Measurements from ENCODE around the gene THAP12.
A peak's percentile ranks its signal among the peaks of the same experiment; 100 is the strongest.
"Not testable (repeated sequence)": the region's sequence is repeated elsewhere in the genome, so short reads cannot be mapped to it uniquely, and the experiment has no call there.

THAP12 gene

GRCh38 chr11:76380977-76381719 is at the start of gene THAP12, which contains the start of gene GVQW3:
Gene THAP12 (minus strand): TSS chr11:76381132. CDS start chr11:76380836, 296 bp downstream.
Gene GVQW3 (plus strand): TSS chr11:76381323. CDS start chr11:76381829, 506 bp downstream.
- peak; percentile 90 to 95 (median 94) for DNase-seq (ENCODE audit: low read depth in 2 of 3, low spot score in 1 of 3)

- no peak for DNase-seq (ENCODE audit: low read depth in 2 of 3, low spot score in 1 of 3)
Measured at GRCh38 chr11:76426660-76427059, 45.7 kb upstream of the THAP12 start.

GRCh38 chr11:76424891-76425290 is 44.0 kb upstream of the THAP12 start:
- no peak for DNase-seq (ENCODE audit: low read depth in 2 of 3, low spot score in 1 of 3)

- no peak for DNase-seq (ENCODE audit: low read depth in 2 of 3, low spot score in 1 of 3)
Measured at GRCh38 chr11:76424379-76424778, 43.4 kb upstream of the THAP12 start.

- no peak for DNase-seq (ENCODE audit: low read depth in 2 of 3, low spot score in 1 of 3)
Measured at GRCh38 chr11:76419896-76420295, 39.0 kb upstream of the THAP12 start.

- no peak for DNase-seq (ENCODE audit: low read depth in 2 of 3, low spot score in 1 of 3)
Measured at GRCh38 chr11:76415073-76415472, 34.1 kb upstream of the THAP12 start.

GRCh38 chr11:76410851-76411357 is 30.0 kb upstream of the THAP12 start:
- DNase-seq (ENCODE audit: low read depth in 2 of 3, low spot score in 1 of 3): no peak

GRCh38 chr11:76408171-76408965 is 27.4 kb upstream of the THAP12 start:
- no peak for DNase-seq (ENCODE audit: low read depth in 2 of 3, low spot score in 1 of 3)

GRCh38 chr11:76406359-76406758 is 25.4 kb upstream of the THAP12 start:
- no peak for DNase-seq (ENCODE audit: low read depth in 2 of 3, low spot score in 1 of 3)

- not testable (repeated sequence) for DNase-seq (ENCODE audit: low read depth in 2 of 3, low spot score in 1 of 3)
Measured at GRCh38 chr11:76401484-76401883, 20.6 kb upstream of the THAP12 start.

- no peak for DNase-seq (ENCODE audit: low read depth in 2 of 3, low spot score in 1 of 3)
Measured at GRCh38 chr11:76400967-76401366, 20.0 kb upstream of the THAP12 start.

- no peak for DNase-seq (ENCODE audit: low read depth in 2 of 3, low spot score in 1 of 3)
Measured at GRCh38 chr11:76397383-76397782, 16.5 kb upstream of the THAP12 start.

GRCh38 chr11:76395296-76395695 is 14.4 kb upstream of the THAP12 start:
- DNase-seq (ENCODE audit: low read depth in 2 of 3, low spot score in 1 of 3): no peak

GRCh38 chr11:76394411-76394810 is 13.5 kb upstream of the THAP12 start:
- no peak for DNase-seq (ENCODE audit: low read depth in 2 of 3, low spot score in 1 of 3)

- DNase-seq (ENCODE audit: low read depth in 2 of 3, low spot score in 1 of 3): no peak
Measured at GRCh38 chr11:76392870-76393269, 11.9 kb upstream of the THAP12 start.

GRCh38 chr11:76391811-76392475 is 11.0 kb upstream of the THAP12 start:
- DNase-seq (ENCODE audit: low read depth in 2 of 3, low spot score in 1 of 3): no peak

GRCh38 chr11:76391021-76391420 is 10.1 kb upstream of the THAP12 start:
- no peak for DNase-seq (ENCODE audit: low read depth in 2 of 3, low spot score in 1 of 3)

- no peak for DNase-seq (ENCODE audit: low read depth in 2 of 3, low spot score in 1 of 3)
Measured at GRCh38 chr11:76388408-76388807, 7.5 kb upstream of the THAP12 start.

- DNase-seq (ENCODE audit: low read depth in 2 of 3, low spot score in 1 of 3): no peak
Measured at GRCh38 chr11:76385903-76386302, 5.0 kb upstream of the THAP12 start.

GRCh38 chr11:76382209-76382608 is 1.3 kb upstream of the THAP12 start:
- no peak for DNase-seq (ENCODE audit: low read depth in 2 of 3, low spot score in 1 of 3)

GRCh38 chr11:76380159-76380976 is 564 bp downstream of the THAP12 start:
- peak; percentile 42 to 65 (median 63) for DNase-seq (ENCODE audit: low read depth in 2 of 3, low spot score in 1 of 3)

All from stimulated activated CD4-positive, alpha-beta T cell treated with anti-CD3 and anti-CD28 coated beads, Interleukin-12 subunit alpha, Interleukin-12 subunit beta, amount 100 ng/mL, for 48 hours (primary cell).